Vagina (tissue), 2 donors: ENCODE measurements around the gene QRFP. TPM values are rescaled to one million over a fixed set of nuclear protein-coding genes. Genes with fewer than 3 reads are reported as not detected.

ENCODE experiments used
- DNase-seq, 2 donors: peaks; one replicate each; pipeline ENCODE4 v3.0.0-alpha.2; 2017; ENCODE audit errors: extremely low spot score in 2 of 2
- H3K27ac ChIP-seq: fragments of 200-600 bp; sonication (generic); one replicate; pipeline ENCODE4 v1.5.1; 2019
- H3K27me3 ChIP-seq: fragments of 200-600 bp; sonication (generic); one replicate; pipeline ENCODE4 v1.5.1; 2019
- H3K36me3 ChIP-seq, 2 donors: fragments of 200-600 bp; sonication (generic); one replicate each; pipeline ENCODE4 v1.5.1; 2017 to 2019
- H3K4me1 ChIP-seq: fragments of 200-600 bp; sonication (generic); one replicate; pipeline ENCODE4 v1.5.1; 2019
- H3K4me3 ChIP-seq, 2 donors: fragments of 200-600 bp; sonication (generic); 1 replicate in 1 of 2; 2 replicates in 1 of 2; pipeline ENCODE4 v1.5.1; 2016 to 2019
- H3K9me3 ChIP-seq: fragments of 200-600 bp; sonication (generic); one replicate; pipeline ENCODE4 v1.5.1; 2019
- CTCF ChIP-seq, 3 experiments: fragments of 450-650 bp in 2 of 3; fragments of 200-600 bp in 1 of 3; sonication (generic) in 1 of 3; IDR thresholded peaks; one replicate each; pipeline ENCODE4 v1.5.1; 2017 to 2019; ENCODE audit warnings: antibody characterized with exemption in 3 of 3, mild to moderate bottlenecking in 2 of 3, moderate library complexity in 2 of 3
- POLR2A ChIP-seq, 2 donors: fragments of 450-650 bp; IDR thresholded peaks; one replicate each; pipeline ENCODE4 v1.6.1; 2017; ENCODE audit warnings: antibody characterized with exemption in 2 of 2, mild to moderate bottlenecking in 2 of 2, moderate library complexity in 2 of 2
- POLR2AphosphoS5 ChIP-seq, 2 donors: sonication (generic); formaldehyde crosslinking; IDR thresholded peaks; one replicate each; pipeline ENCODE4 v1.9.0; 2017; ENCODE audit warnings: antibody characterized with exemption in 2 of 2, mild to moderate bottlenecking in 2 of 2, low read depth in 1 of 2; ENCODE audit not compliant: insufficient read depth in 1 of 2
- intact Hi-C: fragments of 100-400 bp; cut with DNase I; formaldehyde crosslinking; loops from one replicate; pipeline ENCODE4 v1.15.1; 2023
- total RNA-seq: library from RNA; depleted of rRNA; stranded (reverse); fragments of >200 nt; gene quantifications from one replicate; pipeline ENCODE4 v1.2.3, GENCODE V29; 2016

Gene QRFP
- total RNA-seq, 1 donor from 2014 or later: not detected

DNA sequence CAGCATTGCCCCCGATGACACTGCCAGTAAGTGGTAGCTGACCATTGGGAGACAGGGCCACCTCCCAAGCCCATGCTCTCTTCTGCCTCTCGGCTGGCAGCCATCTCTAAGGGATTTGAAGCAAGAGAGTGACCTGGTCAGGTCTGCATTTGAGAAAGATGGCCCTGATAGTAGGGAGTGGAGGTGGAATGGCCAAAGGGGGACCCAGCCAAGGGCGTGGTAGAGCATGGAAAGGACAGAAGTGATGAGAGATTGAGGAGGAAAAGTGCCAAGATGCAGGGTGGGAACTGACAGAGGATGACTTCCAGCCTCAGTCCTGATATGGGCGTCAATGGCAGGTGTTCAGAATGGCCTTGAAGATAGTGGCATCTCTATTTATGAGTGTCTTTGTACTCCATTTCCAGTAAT lies 52.6 kb downstream of the QRFP start:
- H3K36me3 ChIP-seq: no peaks in the 10 kb centered on the region
- H3K27ac ChIP-seq: peak overlapping the region; percentile 94
- intact Hi-C loops: no loop called here
- peaks cover 88% of the 10 kb centered on the region for H3K4me1 ChIP-seq
- no peak for DNase-seq
- no peaks in the 10 kb centered on the region for H3K9me3 ChIP-seq
- no peak overlapping the region for H3K4me3 ChIP-seq
- TF ChIP-seq POLR2A (IDR thresholded peaks at IDR 0.05): no peak
- TF ChIP-seq POLR2AphosphoS5 (IDR thresholded peaks at IDR 0.05; ENCODE audit: insufficient read depth in 1 of 2, low read depth in 1 of 2): no peak
- TF ChIP-seq CTCF (IDR thresholded peaks at IDR 0.05): no peak
- no peaks in the 10 kb centered on the region for H3K27me3 ChIP-seq

GRCh38 chr9:130843049-130843908 lies 53.3 kb downstream of the QRFP start:
- no peaks in the 10 kb centered on the region for H3K9me3 ChIP-seq
- intact Hi-C loops: no loop called here
- TF ChIP-seq POLR2AphosphoS5 (IDR thresholded peaks at IDR 0.05; ENCODE audit: insufficient read depth in 1 of 2, low read depth in 1 of 2) (no peak), POLR2A (IDR thresholded peaks at IDR 0.05) (no peak), CTCF (IDR thresholded peaks at IDR 0.05) (no peak)
- H3K27ac ChIP-seq: peak overlapping the region; percentile 94
- DNase-seq: no peak
- H3K4me1 ChIP-seq: peaks cover 90% of the 10 kb centered on the region
- no peaks in the 10 kb centered on the region for H3K36me3 ChIP-seq
- H3K4me3 ChIP-seq: no peak overlapping the region
- no peaks in the 10 kb centered on the region for H3K27me3 ChIP-seq

Other genes with a start within 250 kb of the QRFP start
- gene PRDM12, start 232.2 kb downstream of the QRFP start, total RNA-seq: not detected
- 13.5 TPM for gene EXOSC2, start 203.0 kb downstream of the QRFP start, total RNA-seq
- 68.5 TPM for gene ABL1, start 61.6 kb downstream of the QRFP start, total RNA-seq
- not detected for gene FIBCD1, start 42.4 kb upstream of the QRFP start, total RNA-seq
- gene LAMC3, start 112.4 kb upstream of the QRFP start, total RNA-seq: 13.3 TPM
- 16.2 TPM for gene AIF1L, start 199.7 kb upstream of the QRFP start, total RNA-seq
- gene NUP214, start 228.8 kb upstream of the QRFP start, total RNA-seq: 70.2 TPM